Astrocyte (in vitro differentiated cells and primary cell): ENCODE results near the gene TGFBRAP1. TPM values are rescaled to one million over a fixed set of nuclear protein-coding genes. Genes with fewer than 3 reads are reported as not detected.

Source experiments
- DNase-seq: peaks from one replicate; pipeline ENCODE4 v3.0.0-alpha.2; 2010; ENCODE audit warnings: low read depth
- FAIRE-seq: peaks from 2 replicates; lab custom pipeline; 2011; peaks lifted over from hg19 to GRCh38; lab: Jason Lieb, UNC
- H2AFZ ChIP-seq: 2 replicates; pipeline ENCODE4 v1.6.0; 2012; ENCODE audit warnings: low read depth, low read length, inconsistent platforms
- H3K27ac ChIP-seq: 2 replicates; pipeline ENCODE4 v1.5.1; 2011; ENCODE audit warnings: low read depth, low read length, inconsistent platforms
- H3K27me3 ChIP-seq: 2 replicates; pipeline ENCODE4 v1.6.0; 2011; ENCODE audit warnings: low read length, inconsistent platforms; ENCODE audit not compliant: insufficient read depth
- H3K36me3 ChIP-seq: 2 replicates; pipeline ENCODE4 v1.5.1; 2011; ENCODE audit warnings: low read length, inconsistent platforms; ENCODE audit not compliant: insufficient read depth
- H3K4me1 ChIP-seq: 2 replicates; pipeline ENCODE4 v1.5.1; 2011; ENCODE audit warnings: low read length, inconsistent platforms; ENCODE audit not compliant: insufficient read depth
- H3K4me2 ChIP-seq: 2 replicates; pipeline ENCODE4 v1.6.0; 2012; ENCODE audit warnings: low read length, inconsistent platforms
- H3K4me3 ChIP-seq: 2 replicates; pipeline ENCODE4 v1.5.1; 2011; ENCODE audit warnings: low read depth, mild to moderate bottlenecking, low read length, inconsistent platforms; ENCODE audit not compliant: insufficient read depth
- H3K79me2 ChIP-seq: 2 replicates; pipeline ENCODE4 v1.6.0; 2012; ENCODE audit warnings: mild to moderate bottlenecking, low read length, inconsistent platforms; ENCODE audit not compliant: insufficient read depth
- H3K9ac ChIP-seq: 2 replicates; pipeline ENCODE4 v1.6.0; 2012; ENCODE audit warnings: mild to moderate bottlenecking, low read length, inconsistent platforms
- H3K9me3 ChIP-seq: 2 replicates; pipeline ENCODE4 v1.5.1; 2012; ENCODE audit warnings: low read depth, mild to moderate bottlenecking, low read length, inconsistent platforms; ENCODE audit not compliant: insufficient read depth
- H4K20me1 ChIP-seq: 2 replicates; pipeline ENCODE4 v1.6.0; 2012; ENCODE audit warnings: low read length, inconsistent platforms; ENCODE audit not compliant: insufficient read depth
- H3K27ac Mint-ChIP-seq: one replicate; pipeline ENCODE4 v1.8.0; 2021; ENCODE audit warnings: mild to moderate bottlenecking, mixed read lengths; ENCODE audit not compliant: unreplicated experiment
- H3K27me3 Mint-ChIP-seq: one replicate; pipeline ENCODE4 v1.8.0; 2021; ENCODE audit warnings: low read depth, mixed read lengths; ENCODE audit not compliant: unreplicated experiment
- H3K36me3 Mint-ChIP-seq: one replicate; pipeline ENCODE4 v1.8.0; 2021; ENCODE audit warnings: low read depth, mixed read lengths; ENCODE audit not compliant: unreplicated experiment
- H3K4me1 Mint-ChIP-seq: one replicate; pipeline ENCODE4 v1.8.0; 2021; ENCODE audit warnings: low read depth, mixed read lengths; ENCODE audit not compliant: unreplicated experiment
- H3K4me3 Mint-ChIP-seq: one replicate; pipeline ENCODE4 v1.8.0; 2021; ENCODE audit warnings: mild to moderate bottlenecking, moderate library complexity, mixed read lengths; ENCODE audit not compliant: unreplicated experiment
- H3K9me3 Mint-ChIP-seq: one replicate; pipeline ENCODE4 v1.8.0; 2021; ENCODE audit warnings: mild to moderate bottlenecking, mixed read lengths; ENCODE audit not compliant: unreplicated experiment
- CTCF ChIP-seq: IDR thresholded peaks from 2 replicates; pipeline ENCODE4 v1.5.1; 2011; ENCODE audit warnings: low read depth, mild to moderate bottlenecking, inconsistent platforms, low read length, moderate library complexity; ENCODE audit not compliant: insufficient read depth
- EZH2 ChIP-seq: IDR thresholded peaks from 2 replicates; pipeline ENCODE4 v1.6.1; 2012; ENCODE audit warnings: mild to moderate bottlenecking, low read length, inconsistent platforms; ENCODE audit not compliant: insufficient read depth
- total RNA-seq: library from RNA; stranded (reverse); gene quantifications from 2 replicates; pipeline ENCODE4 v1.2.1, GENCODE V29; 2021

TGFBRAP1 gene
- total RNA-seq, 1 donor from 2014 or later, result 25.1 TPM

GRCh38 chr2:105369777-105370690 lies 40.5 kb upstream of the TGFBRAP1 start:
- peak overlapping the region; percentile 12 for H3K4me3 Mint-ChIP-seq
- H3K9me3 ChIP-seq, result no peaks in the 10 kb centered on the region
- no peaks in the 10 kb centered on the region for H3K9me3 Mint-ChIP-seq
- H3K4me3 ChIP-seq, result no peak overlapping the region
- H3K36me3 Mint-ChIP-seq, result peaks cover 38% of the 10 kb centered on the region
- no peaks in the 10 kb centered on the region for H3K27me3 Mint-ChIP-seq
- H3K4me1 Mint-ChIP-seq, result peaks cover 18% of the 10 kb centered on the region
- H3K4me1 ChIP-seq, result peaks cover 34% of the 10 kb centered on the region
- peak overlapping the region; percentile 29 for H3K9ac ChIP-seq
- TF ChIP-seq CTCF (peak; percentile 77), EZH2 (no peak)
- peaks cover 77% of the 10 kb centered on the region for H3K79me2 ChIP-seq
- peak overlapping the region; percentile 34 for H3K27ac ChIP-seq
- H3K27ac Mint-ChIP-seq, result peak overlapping the region; percentile 22
- H3K4me2 ChIP-seq, result no peak overlapping the region
- H3K27me3 ChIP-seq, result no peaks in the 10 kb centered on the region
- peaks cover 97% of the 10 kb centered on the region for H4K20me1 ChIP-seq
- H3K36me3 ChIP-seq, result peaks cover 79% of the 10 kb centered on the region
- FAIRE-seq, result peak; percentile 75
- H2AFZ ChIP-seq, result no peak overlapping the region
- peak; percentile 69 for DNase-seq

GRCh38 chr2:105368759-105369408 lies 39.3 kb upstream of the TGFBRAP1 start:
- no peak overlapping the region for H2AFZ ChIP-seq
- H3K36me3 ChIP-seq, result peaks cover 80% of the 10 kb centered on the region
- Mint-ChIP-seq H3K4me1 (peaks cover 13% of the 10 kb centered on the region), H3K36me3 (peaks cover 38% of the 10 kb centered on the region), H3K4me3 (no peak overlapping the region), H3K9me3 (no peaks in the 10 kb centered on the region), H3K27me3 (no peaks in the 10 kb centered on the region), H3K27ac (no peak overlapping the region)
- FAIRE-seq (no peak), DNase-seq (no peak)
- H3K4me1 ChIP-seq, result peaks cover 23% of the 10 kb centered on the region
- H3K9ac ChIP-seq, result no peak overlapping the region
- TF ChIP-seq EZH2 (no peak), CTCF (no peak)
- H3K27me3 ChIP-seq, result no peaks in the 10 kb centered on the region
- no peak overlapping the region for H3K4me3 ChIP-seq
- H3K4me2 ChIP-seq, result no peak overlapping the region
- H3K79me2 ChIP-seq, result peaks cover 69% of the 10 kb centered on the region
- H4K20me1 ChIP-seq, result peaks cover 96% of the 10 kb centered on the region
- H3K27ac ChIP-seq, result no peak overlapping the region
- no peaks in the 10 kb centered on the region for H3K9me3 ChIP-seq
